Tibial nerve (tissue), 4 donors: ENCODE data around the gene ANKH. TPM values are rescaled to one million over a fixed set of nuclear protein-coding genes. Genes with fewer than 3 reads are reported as not detected.

ENCODE experiments used
- DNase-seq, 2 donors: peaks; one replicate each; pipeline ENCODE4 v3.0.0-alpha.2; 2019; ENCODE audit warnings: low spot score in 2 of 2
- H3K27ac ChIP-seq, 4 donors: fragments of 200-600 bp; sonication (generic) in 3 of 4; one replicate each; pipeline ENCODE4 v1.5.1; 2017 to 2019; ENCODE audit warnings: mild to moderate bottlenecking in 1 of 4
- H3K27me3 ChIP-seq, 2 donors: fragments of 200-600 bp; sonication (generic) in 1 of 2; one replicate each; pipeline versions ENCODE4 v1.5.1 to v1.6.0; 2017 to 2019
- H3K36me3 ChIP-seq, 3 donors: fragments of 200-600 bp; sonication (generic); one replicate each; pipeline ENCODE4 v1.5.1; 2018 to 2019
- H3K4me1 ChIP-seq, 4 donors: fragments of 200-600 bp; sonication (generic) in 3 of 4; one replicate each; pipeline ENCODE4 v1.5.1; 2017 to 2019
- H3K4me3 ChIP-seq, 4 donors: fragments of 200-600 bp; sonication (generic) in 3 of 4; one replicate each; pipeline ENCODE4 v1.5.1; 2017 to 2019; ENCODE audit warnings: mild to moderate bottlenecking in 1 of 4, moderate library complexity in 1 of 4
- H3K9me3 ChIP-seq, 4 donors: fragments of 200-600 bp; sonication (generic) in 3 of 4; one replicate each; pipeline ENCODE4 v1.5.1; 2017 to 2019
- EP300 ChIP-seq, 2 donors: sonication (generic); formaldehyde crosslinking; IDR thresholded peaks; one replicate each; pipeline ENCODE4 v1.6.1; 2017; ENCODE audit warnings: antibody characterized with exemption in 2 of 2, mild to moderate bottlenecking in 1 of 2
- POLR2A ChIP-seq, 2 donors: fragments of 450-650 bp; IDR thresholded peaks; one replicate each; pipeline ENCODE4 v1.6.1; 2017; ENCODE audit warnings: antibody characterized with exemption in 2 of 2, mild to moderate bottlenecking in 2 of 2, moderate library complexity in 2 of 2
- WGBS, 2 donors: methylation state at CpG; one replicate each; pipeline ENCODE4 v1.1.5; 2018; 5-methylcytosine and 5-hydroxymethylcytosine counted together
- total RNA-seq, 4 donors: library from RNA; depleted of rRNA; stranded (reverse); fragments of >200 nt; gene quantifications; one replicate each; pipeline ENCODE4 v1.1.0, GENCODE V29; 2016
- TF ChIP-seq, protein P1 (sequence below), 5 experiments: fragments of 200-600 bp in 3 of 5; fragments of 450-650 bp in 2 of 5; sonication (generic) in 3 of 5; IDR thresholded peaks; one replicate each; pipeline ENCODE4 v1.5.1; 2016 to 2019; ENCODE audit warnings: antibody characterized with exemption in 5 of 5, mild to moderate bottlenecking in 3 of 5, moderate library complexity in 2 of 5

ANKH gene
- total RNA-seq, 4 donors from 2014 or later = 45.7 to 77.9 (median 46.6) TPM

GRCh38 chr5:14900693-14901461, 29.3 kb upstream of the ANKH start:
- Histone ChIP-seq H3K9me3 (no peaks in the 10 kb centered on the region), H3K4me3 (no peak overlapping the region), H3K27ac (peak overlapping the region in 3 of 4 donors; percentile 37 to 79 (median 76)), H3K36me3 (no peaks in the 10 kb centered on the region), H3K4me1 (peaks cover 0 to 27% (median 3%) of the 10 kb centered on the region in 4 donors), H3K27me3 (no peaks in the 10 kb centered on the region)
- TF ChIP-seq, protein P1, sequence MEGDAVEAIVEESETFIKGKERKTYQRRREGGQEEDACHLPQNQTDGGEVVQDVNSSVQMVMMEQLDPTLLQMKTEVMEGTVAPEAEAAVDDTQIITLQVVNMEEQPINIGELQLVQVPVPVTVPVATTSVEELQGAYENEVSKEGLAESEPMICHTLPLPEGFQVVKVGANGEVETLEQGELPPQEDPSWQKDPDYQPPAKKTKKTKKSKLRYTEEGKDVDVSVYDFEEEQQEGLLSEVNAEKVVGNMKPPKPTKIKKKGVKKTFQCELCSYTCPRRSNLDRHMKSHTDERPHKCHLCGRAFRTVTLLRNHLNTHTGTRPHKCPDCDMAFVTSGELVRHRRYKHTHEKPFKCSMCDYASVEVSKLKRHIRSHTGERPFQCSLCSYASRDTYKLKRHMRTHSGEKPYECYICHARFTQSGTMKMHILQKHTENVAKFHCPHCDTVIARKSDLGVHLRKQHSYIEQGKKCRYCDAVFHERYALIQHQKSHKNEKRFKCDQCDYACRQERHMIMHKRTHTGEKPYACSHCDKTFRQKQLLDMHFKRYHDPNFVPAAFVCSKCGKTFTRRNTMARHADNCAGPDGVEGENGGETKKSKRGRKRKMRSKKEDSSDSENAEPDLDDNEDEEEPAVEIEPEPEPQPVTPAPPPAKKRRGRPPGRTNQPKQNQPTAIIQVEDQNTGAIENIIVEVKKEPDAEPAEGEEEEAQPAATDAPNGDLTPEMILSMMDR (IDR thresholded peaks at IDR 0.05) = peak in 1 of 5 experiments; percentile 8
- TF ChIP-seq EP300 (IDR thresholded peaks at IDR 0.05) (peak in 1 of 2 donors; percentile 39), POLR2A (IDR thresholded peaks at IDR 0.05) (no peak)
- peak in 1 of 2 donors; percentile 45 for DNase-seq
- 28 to 44% methylated on average over 9 of the region's 9 CpGs for WGBS, 2 donors

DNA sequence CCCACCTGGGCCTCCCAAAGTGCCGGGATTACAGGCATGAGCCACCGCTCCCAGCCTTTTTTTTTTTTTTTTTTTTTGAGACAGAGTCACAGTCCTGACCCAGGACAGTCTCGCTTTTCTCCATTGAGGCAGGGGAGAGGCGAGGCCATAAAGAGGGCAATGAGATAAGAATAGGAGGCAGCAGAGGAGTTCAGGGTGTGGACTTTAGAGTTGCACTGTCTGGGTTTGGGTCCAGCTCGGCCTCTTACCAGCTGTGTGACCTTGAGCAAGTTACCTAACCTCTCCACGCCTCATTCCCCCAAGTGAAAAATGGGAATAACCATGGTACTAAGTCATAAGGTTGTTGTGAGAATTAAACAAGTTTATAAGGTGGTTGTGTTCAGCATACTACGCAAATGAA, 24.6 kb upstream of the ANKH start:
- no peaks in the 10 kb centered on the region for H3K27me3 ChIP-seq
- no peak for DNase-seq
- 82 to 86% methylated on average over 7 of the region's 7 CpGs for WGBS, 2 donors
- no peak overlapping the region for H3K27ac ChIP-seq
- H3K4me3 ChIP-seq = no peak overlapping the region
- no peaks in the 10 kb centered on the region for H3K9me3 ChIP-seq
- peaks cover 0 to 15% (median 3%) of the 10 kb centered on the region in 4 donors for H3K4me1 ChIP-seq
- no peaks in the 10 kb centered on the region for H3K36me3 ChIP-seq
- TF ChIP-seq EP300 (IDR thresholded peaks at IDR 0.05) (no peak), POLR2A (IDR thresholded peaks at IDR 0.05) (no peak)
- TF ChIP-seq, protein P1 (IDR thresholded peaks at IDR 0.05) = no peak

DNA sequence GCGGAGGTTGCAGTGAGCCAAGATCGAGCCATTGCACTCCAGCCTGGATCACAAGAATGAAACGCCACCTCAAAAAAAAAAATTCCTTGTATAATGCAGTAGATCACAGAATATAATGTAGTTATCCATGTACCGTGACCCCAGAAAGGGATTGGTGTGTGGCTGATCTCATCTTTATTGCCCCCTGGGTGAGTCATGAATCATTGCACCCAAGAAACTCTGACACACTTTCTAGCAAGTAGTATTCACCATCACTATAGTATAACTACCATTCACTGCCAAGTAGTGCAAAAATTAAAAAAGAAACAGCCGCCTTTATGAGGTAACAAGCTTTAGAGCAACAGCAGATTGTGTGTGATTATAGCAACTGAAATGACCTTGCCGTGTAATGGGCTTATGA, 23.7 kb upstream of the ANKH start:
- no peak for TF ChIP-seq EP300 (IDR thresholded peaks at IDR 0.05)
- TF ChIP-seq, protein P1 (IDR thresholded peaks at IDR 0.05) = no peak
- no peak for TF ChIP-seq POLR2A (IDR thresholded peaks at IDR 0.05)
- Histone ChIP-seq H3K27ac (no peak overlapping the region), H3K27me3 (no peaks in the 10 kb centered on the region), H3K4me1 (peaks cover 0 to 7% (median 0%) of the 10 kb centered on the region in 4 donors), H3K9me3 (no peaks in the 10 kb centered on the region), H3K4me3 (no peak overlapping the region), H3K36me3 (no peaks in the 10 kb centered on the region)
- DNase-seq = no peak
- 81 to 82% methylated on average over 6 of the region's 6 CpGs for WGBS, 2 donors

DNA sequence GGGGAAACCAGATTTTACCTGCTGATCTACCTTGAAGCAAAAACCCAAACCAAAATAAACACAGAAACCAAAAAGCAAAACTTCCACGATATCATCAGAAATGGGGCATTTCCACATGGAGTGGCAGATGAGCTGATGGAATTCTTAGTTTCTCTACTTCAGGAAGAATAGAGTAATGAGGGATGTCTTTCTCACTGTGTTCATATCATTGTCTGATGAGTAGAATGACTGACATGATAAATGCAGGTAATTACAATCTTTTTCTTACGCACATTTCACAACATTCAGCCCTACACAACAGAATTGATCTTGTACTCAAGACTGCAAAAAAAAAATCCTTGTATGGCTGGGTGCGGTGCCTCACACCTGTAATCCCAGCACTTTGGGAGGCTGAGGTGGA, 23.2 kb upstream of the ANKH start:
- Histone ChIP-seq H3K4me3 (no peak overlapping the region), H3K4me1 (peaks cover 0 to 1% (median 0%) of the 10 kb centered on the region in 4 donors), H3K9me3 (no peaks in the 10 kb centered on the region), H3K36me3 (no peaks in the 10 kb centered on the region), H3K27me3 (no peaks in the 10 kb centered on the region), H3K27ac (no peak overlapping the region)
- no peak for DNase-seq
- 95 to 96% methylated on average over 3 of the region's 3 CpGs for WGBS, 2 donors
- TF ChIP-seq POLR2A (IDR thresholded peaks at IDR 0.05) (no peak), EP300 (IDR thresholded peaks at IDR 0.05) (no peak)
- TF ChIP-seq, protein P1 (IDR thresholded peaks at IDR 0.05) = no peak

GRCh38 chr5:14893381-14893780, 21.8 kb upstream of the ANKH start:
- Histone ChIP-seq H3K4me1 (no peaks in the 10 kb centered on the region), H3K9me3 (no peaks in the 10 kb centered on the region), H3K4me3 (no peak overlapping the region), H3K36me3 (no peaks in the 10 kb centered on the region), H3K27ac (no peak overlapping the region), H3K27me3 (no peaks in the 10 kb centered on the region)
- DNase-seq = no peak
- TF ChIP-seq, protein P1 (IDR thresholded peaks at IDR 0.05) = no peak
- TF ChIP-seq POLR2A (IDR thresholded peaks at IDR 0.05) (no peak), EP300 (IDR thresholded peaks at IDR 0.05) (no peak)
